Fibroblast of skin of right biceps (primary cell): ENCODE results near the gene ABHD11.
A peak's percentile ranks its signal among the peaks of the same experiment; 100 is the strongest.
"Not testable (repeated sequence)": the region's sequence is repeated elsewhere in the genome, so short reads cannot be mapped to it uniquely, and the experiment has no call there.

Experiments
- DNase-seq: peaks from one replicate; pipeline ENCODE4 v3.0.0-alpha.2; 2013

ABHD11 gene

GRCh38 chr7:73718905-73719805, 19.4 kb downstream of the ABHD11 start, which contains the start of gene STX1A:
STX1A (minus strand) TSS chr7:73719669; CDS start chr7:73719631, 38 bp downstream.
- DNase-seq, result peak; percentile 71

GRCh38 chr7:73718438-73718881, 20.1 kb downstream of the ABHD11 start:
- DNase-seq, result no peak

DNA sequence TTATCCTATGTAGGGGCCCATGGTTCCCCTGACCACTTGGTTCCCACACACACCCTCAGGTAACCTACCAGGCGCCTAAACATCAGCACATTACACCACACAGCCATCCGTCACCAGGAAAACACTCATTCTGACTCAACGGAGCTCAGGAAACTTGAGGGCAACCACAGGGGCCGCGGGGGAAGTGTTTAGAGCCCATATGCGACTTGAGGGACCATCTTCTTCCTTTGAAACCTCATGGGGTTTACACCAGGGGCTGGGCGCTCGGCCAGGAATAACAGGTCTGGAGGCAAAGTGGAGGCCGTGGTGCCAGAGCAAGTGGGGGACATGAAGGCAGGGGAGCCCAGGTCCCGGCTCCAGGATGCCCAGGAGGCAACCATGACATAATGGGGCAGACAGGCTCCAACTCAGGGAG, 20.6 kb downstream of the ABHD11 start:
- DNase-seq, result peak; percentile 94

- peak; percentile 51 for DNase-seq
Observed at GRCh38 chr7:73717025-73717807, 21.4 kb downstream of the ABHD11 start.

GRCh38 chr7:73716318-73716890, 22.2 kb downstream of the ABHD11 start:
- no peak for DNase-seq

GRCh38 chr7:73715648-73716317, 22.8 kb downstream of the ABHD11 start:
- peak; percentile 97 for DNase-seq

DNA sequence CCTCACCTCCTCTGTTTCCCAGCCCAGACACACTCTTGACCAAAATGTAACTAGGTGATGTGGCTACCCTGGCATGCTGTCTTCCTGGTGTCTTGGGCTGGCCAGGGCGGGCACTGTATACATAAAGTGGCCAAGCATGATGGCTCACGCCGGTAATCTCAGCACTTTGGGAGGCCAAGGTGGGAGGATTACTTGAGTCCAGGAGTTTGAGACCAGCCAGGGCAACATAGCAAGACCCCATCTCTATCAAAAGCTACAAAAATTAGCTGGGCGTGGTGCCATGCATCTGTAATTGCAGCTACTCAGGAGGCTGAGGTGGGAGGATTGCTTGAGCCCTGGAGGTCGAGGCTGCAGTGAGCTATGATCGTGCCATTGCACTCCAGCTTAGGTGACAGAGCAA, 25.3 kb downstream of the ABHD11 start:
- DNase-seq, result not testable (repeated sequence)

DNA sequence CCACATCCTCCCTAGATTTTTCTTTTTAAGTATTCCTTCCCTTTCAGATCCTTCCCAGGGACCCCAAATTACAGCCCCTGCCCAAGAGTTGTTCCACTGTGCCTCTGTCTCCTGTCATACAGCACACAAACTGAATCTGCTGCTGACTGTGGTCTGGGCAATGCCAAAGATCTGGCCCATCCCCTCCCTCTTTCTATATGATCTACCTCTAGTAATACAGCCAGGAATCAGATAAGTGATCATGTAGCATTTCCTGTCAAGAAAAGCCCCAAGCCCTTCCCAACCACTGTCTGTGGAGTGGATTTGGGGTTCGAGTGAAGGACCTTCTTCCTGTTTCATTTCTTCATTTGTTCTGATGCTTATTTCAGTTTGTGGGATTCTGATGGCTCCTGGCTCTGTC, 25.8 kb downstream of the ABHD11 start:
- no peak for DNase-seq

DNA sequence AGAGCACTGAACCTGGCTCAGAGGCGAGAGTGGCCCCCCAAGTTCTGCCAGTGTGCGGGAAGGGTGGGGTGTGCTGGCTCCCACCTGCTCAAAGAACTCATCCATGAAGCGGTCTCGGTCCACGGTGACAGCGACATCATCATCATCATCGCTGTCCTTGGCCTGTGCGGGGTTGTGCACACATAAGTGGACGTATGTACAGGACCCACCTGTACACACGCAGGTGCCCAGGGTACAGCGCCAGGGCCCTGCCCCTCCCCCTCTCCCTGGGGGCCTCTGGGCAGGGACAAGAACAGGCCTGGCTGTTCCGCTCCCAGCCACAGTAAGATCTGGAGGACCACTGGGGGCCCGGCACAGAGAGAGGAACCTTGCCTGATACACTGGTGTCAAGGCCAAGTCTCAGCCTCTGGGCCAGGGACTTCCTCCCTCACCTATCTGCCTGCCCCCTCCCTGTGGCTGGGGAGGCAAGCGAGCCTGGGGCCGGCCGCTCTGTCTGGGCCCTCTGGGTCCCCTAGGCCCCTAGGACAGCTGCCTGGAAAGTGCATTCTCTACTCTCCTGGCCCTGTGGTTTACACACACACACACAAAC, 29.5 kb downstream of the ABHD11 start:
- no peak for DNase-seq

GRCh38 chr7:73707045-73707631, 31.5 kb downstream of the ABHD11 start:
- DNase-seq, result no peak

GRCh38 chr7:73706126-73707044, 32.2 kb downstream of the ABHD11 start:
- peak; percentile 69 for DNase-seq

GRCh38 chr7:73705551-73705920, 33.1 kb downstream of the ABHD11 start:
- no peak for DNase-seq

DNA sequence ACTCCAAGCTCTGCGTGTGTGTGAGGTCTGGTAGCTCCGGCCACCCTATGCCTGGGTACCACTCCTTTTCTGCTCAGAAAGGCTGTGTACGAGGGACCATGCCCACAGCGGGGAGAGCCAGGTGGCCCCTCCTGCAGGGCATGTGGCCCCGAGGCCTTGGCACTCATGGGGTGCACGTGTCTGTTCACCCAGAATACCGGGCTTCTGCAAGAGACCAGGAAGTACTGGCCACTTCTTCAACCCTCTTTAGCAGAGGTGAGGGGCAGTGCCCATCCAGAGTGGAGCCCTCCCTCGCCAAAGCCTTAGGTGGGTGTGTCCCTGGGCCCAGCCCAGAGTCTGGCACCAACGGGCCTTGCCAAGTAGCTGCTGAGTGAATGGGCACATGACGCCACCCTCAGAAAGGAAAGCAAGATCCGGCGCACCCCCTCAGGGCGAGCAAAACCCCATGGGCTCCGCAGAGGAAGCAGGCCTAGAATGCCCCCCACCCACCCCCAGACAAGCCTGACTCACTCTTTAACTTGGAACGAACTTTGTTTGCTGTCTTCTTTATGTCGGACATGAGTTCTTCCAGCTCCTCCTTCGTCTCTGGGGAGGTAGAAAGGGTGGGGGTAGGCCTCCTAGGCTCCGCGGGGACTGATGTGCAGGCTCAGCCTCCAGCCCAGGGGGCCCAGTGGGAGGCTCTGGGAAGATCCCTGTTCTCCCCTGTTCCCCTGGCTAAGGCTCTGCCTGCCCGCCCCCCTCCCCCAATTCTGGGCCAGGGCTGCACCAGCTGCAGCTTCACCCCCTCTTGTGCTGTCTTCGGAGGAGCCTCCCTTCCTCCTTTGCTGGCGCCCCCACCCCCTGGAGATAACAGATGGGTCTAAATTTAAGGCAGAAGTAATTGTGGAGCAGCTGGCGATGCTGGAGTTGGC, 33.7 kb downstream of the ABHD11 start:
- peak; percentile 94 for DNase-seq

GRCh38 chr7:73703757-73704639, 34.6 kb downstream of the ABHD11 start:
- peak; percentile 74 for DNase-seq

GRCh38 chr7:73703225-73703624, 35.4 kb downstream of the ABHD11 start:
- no peak for DNase-seq

DNA sequence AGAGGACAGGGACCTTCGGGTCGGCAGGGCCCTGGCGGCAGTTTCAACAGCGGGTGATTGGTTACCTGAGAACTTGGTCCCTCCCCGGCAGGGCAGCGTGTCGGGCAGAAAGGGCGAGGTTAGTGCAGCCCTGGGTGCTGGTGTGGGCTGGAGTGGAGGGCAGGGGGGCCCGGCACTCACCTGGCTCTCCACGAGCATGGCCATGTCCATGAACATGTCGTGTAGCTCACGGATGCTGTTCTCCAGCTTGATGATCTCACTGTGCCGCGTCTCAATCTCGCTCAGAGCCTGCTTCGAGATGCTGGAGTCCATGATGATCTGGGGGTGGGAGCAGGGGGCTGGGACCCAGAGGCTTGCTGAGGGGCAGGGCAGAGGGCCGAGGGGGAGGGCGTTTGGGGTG, 35.9 kb downstream of the ABHD11 start:
- DNase-seq, result no peak

DNA sequence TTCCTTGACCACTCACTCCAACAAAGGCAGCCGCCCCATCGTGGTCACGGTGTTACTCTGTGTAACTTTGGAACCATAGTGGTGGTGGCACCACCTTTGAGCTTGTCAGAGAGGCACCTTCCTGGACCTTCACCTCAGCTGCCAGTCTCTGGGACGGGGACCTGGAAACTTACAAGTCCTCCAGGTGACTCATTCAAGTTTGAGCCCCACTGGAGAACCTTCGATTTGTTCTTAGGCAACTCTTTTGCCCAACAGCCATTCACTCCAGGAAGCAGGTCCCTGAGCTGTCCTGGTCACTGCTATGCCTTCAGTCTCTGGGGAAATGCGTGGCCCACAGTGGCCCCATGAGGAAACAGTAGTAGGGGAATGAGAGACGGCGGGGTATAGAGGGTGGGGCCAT, 36.4 kb downstream of the ABHD11 start:
- no peak for DNase-seq

GRCh38 chr7:73701357-73701995, 37.1 kb downstream of the ABHD11 start:
- DNase-seq, result peak; percentile 79
